B cell (primary cell): ENCODE measurements around the gene PEX10. TPM values are rescaled to one million over a fixed set of nuclear protein-coding genes. Genes with fewer than 3 reads are reported as not detected.

Experiments
- ATAC-seq: fragments of 200-7000 bp; cut with Tn5 transposase; one replicate; pipeline ENCODE4 v1.10.0; 2021; ENCODE audit warnings: low read depth, mild to moderate bottlenecking, moderate number of reproducible peaks, moderate library complexity
- CTCF ChIA-PET: fragments of 350-600 bp; sonication (Branson Sonifier 250); formaldehyde crosslinking; loops from one replicate; lab custom pipeline; 2021; ENCODE audit warnings: antibody characterized with exemption, inconsistent platforms; lab: Charles Lee
- POLR2A ChIA-PET: fragments of 350-600 bp; sonication (Branson Sonifier 250); formaldehyde crosslinking; loops from one replicate; lab custom pipeline; 2021; ENCODE audit warnings: antibody characterized with exemption; lab: Charles Lee
- DNase-seq: peaks from one replicate; pipeline ENCODE4 v3.0.0; 2013
- H2AFZ ChIP-seq: 2 replicates; pipeline ENCODE4 v1.6.1; 2012; ENCODE audit warnings: mild to moderate bottlenecking, low read depth, low read length; ENCODE audit not compliant: insufficient read depth, poor library complexity, severe bottlenecking
- H3K27ac ChIP-seq, 2 donors: 1 replicate in 1 of 2; 2 replicates in 1 of 2; pipeline ENCODE4 v1.5.1; 2012 to 2013; ENCODE audit warnings: low read length in 2 of 2, mild to moderate bottlenecking in 2 of 2, moderate library complexity in 1 of 2
- H3K27me3 ChIP-seq, 4 experiments: fragments of 200-600 bp in 1 of 4; sonication (generic) in 1 of 4; replicated peaks in 1 of 4; 1 replicate in 2 of 4; 2 replicates in 2 of 4; pipeline versions ENCODE4 v1.6.1 to v1.7.0; 2013 to 2016; ENCODE audit warnings: low read length in 3 of 4, mild to moderate bottlenecking in 2 of 4, mixed read lengths in 1 of 4, moderate library complexity in 1 of 4; ENCODE audit not compliant: insufficient read depth in 4 of 4, control insufficient read depth in 3 of 4; ENCODE audit errors: control extremely low read depth in 1 of 4
- H3K36me3 ChIP-seq, 2 experiments: replicated peaks in 1 of 2; 1 replicate in 1 of 2; 2 replicates in 1 of 2; pipeline versions ENCODE4 v1.6.1 to v1.7.1; 2013; ENCODE audit warnings: low read length in 1 of 2; ENCODE audit not compliant: insufficient read depth in 2 of 2, control insufficient read depth in 1 of 2; ENCODE audit errors: control extremely low read depth in 1 of 2, extremely low read depth in 1 of 2
- H3K4me1 ChIP-seq, 2 donors: fragments of 200-600 bp in 1 of 2; sonication (generic) in 1 of 2; 1 replicate in 1 of 2; 2 replicates in 1 of 2; pipeline versions ENCODE4 v1.5.1 to v1.6.1; 2013 to 2017; ENCODE audit warnings: low read length in 2 of 2; ENCODE audit not compliant: control insufficient read depth in 2 of 2, insufficient read depth in 2 of 2
- H3K4me2 ChIP-seq: replicated peaks from 2 replicates; pipeline ENCODE3; 2012; ENCODE audit warnings: mild to moderate bottlenecking, low read depth, low read length; ENCODE audit not compliant: poor library complexity, severe bottlenecking
- H3K4me3 ChIP-seq, 5 experiments: fragments of 200-600 bp in 1 of 5; sonication (generic) in 1 of 5; 1 replicate in 3 of 5; 2 replicates in 2 of 5; pipeline versions ENCODE4 v1.5.1 to v1.7.0; 2011 to 2016; ENCODE audit warnings: low read length in 4 of 5, mild to moderate bottlenecking in 4 of 5, low read depth in 2 of 5, control low read depth in 1 of 5, moderate library complexity in 1 of 5; ENCODE audit not compliant: insufficient read depth in 1 of 5; ENCODE audit errors: control extremely low read depth in 1 of 5, extremely low read depth in 1 of 5
- H3K79me2 ChIP-seq: fragments of 200-600 bp; sonication (generic); one replicate; pipeline ENCODE4 v1.6.0; 2016; ENCODE audit warnings: low read length; ENCODE audit not compliant: control insufficient read depth, insufficient read depth
- H3K9ac ChIP-seq: fragments of 200-600 bp; sonication (generic); 2 replicates; pipeline ENCODE4 v1.6.1; 2017; ENCODE audit warnings: mild to moderate bottlenecking, low read length, moderate library complexity
- H3K9me3 ChIP-seq, 3 donors: one replicate each; pipeline versions ENCODE4 v1.6.1 to v1.7.1; 2013; ENCODE audit warnings: low read length in 2 of 3; ENCODE audit not compliant: control insufficient read depth in 2 of 3, insufficient read depth in 1 of 3; ENCODE audit errors: control extremely low read depth in 1 of 3
- H4K20me1 ChIP-seq: 2 replicates; pipeline ENCODE4 v1.6.0; 2012; ENCODE audit warnings: mild to moderate bottlenecking, low read length; ENCODE audit not compliant: insufficient read depth, control insufficient read depth, poor library complexity, severe bottlenecking
- H3K27ac Mint-ChIP-seq: one replicate; pipeline ENCODE4 v1.8.0; 2021; ENCODE audit warnings: mixed read lengths
- H3K27me3 Mint-ChIP-seq: one replicate; pipeline ENCODE4 v1.8.0; 2021; ENCODE audit warnings: mixed read lengths
- H3K4me1 Mint-ChIP-seq: one replicate; pipeline ENCODE4 v1.8.0; 2021; ENCODE audit warnings: mixed read lengths
- H3K4me3 Mint-ChIP-seq: one replicate; pipeline ENCODE4 v1.8.0; 2021; ENCODE audit warnings: mixed read lengths
- H3K9me3 Mint-ChIP-seq: one replicate; pipeline ENCODE4 v1.8.0; 2022; ENCODE audit warnings: mixed read lengths; ENCODE audit not compliant: insufficient read depth
- EZH2 ChIP-seq: IDR thresholded peaks from 2 replicates; pipeline ENCODE4 v1.6.1; 2012; ENCODE audit warnings: borderline replicate concordance, low read depth, mild to moderate bottlenecking, moderate library complexity, low read length; ENCODE audit not compliant: insufficient read depth, poor library complexity, severe bottlenecking
- WGBS: methylation state at CpG from one replicate; pipeline ENCODE4 v1.1.5; 2013; ENCODE audit warnings: missing lambda C conversion rate; ENCODE audit not compliant: insufficient coverage; 5-methylcytosine and 5-hydroxymethylcytosine counted together
- intact Hi-C: fragments of 100-400 bp; cut with micrococcal nuclease; formaldehyde crosslinking; loops from one replicate; pipeline ENCODE4 v1.10.0; 2022
- polyA plus RNA-seq: library from polyadenylated mRNA; depleted of rRNA; stranded (reverse); fragments of >200 nt; gene quantifications from 2 replicates; pipeline ENCODE4 v1.2.3, GENCODE V29; 2012
- total RNA-seq, 2 donors: library from RNA; stranded (reverse); fragments of 120-200 nt in 1 of 2; gene quantifications; 1 replicate in 1 of 2; 2 replicates in 1 of 2; pipeline versions ENCODE4 v1.2.3 to v1.2.4, GENCODE V29; 2013 to 2022
- TF ChIP-seq, protein P1 (sequence below): fragments of 200-600 bp; IDR thresholded peaks from one replicate; pipeline ENCODE4 v1.8.0; 2022; ENCODE audit warnings: antibody characterized with exemption, mild to moderate bottlenecking

Gene PEX10
- total and polyA plus RNA-seq, 2 donors (not counting 1 experiment from before 2014, with no cell fraction given), result 13.5 to 18.4 TPM

DNA sequence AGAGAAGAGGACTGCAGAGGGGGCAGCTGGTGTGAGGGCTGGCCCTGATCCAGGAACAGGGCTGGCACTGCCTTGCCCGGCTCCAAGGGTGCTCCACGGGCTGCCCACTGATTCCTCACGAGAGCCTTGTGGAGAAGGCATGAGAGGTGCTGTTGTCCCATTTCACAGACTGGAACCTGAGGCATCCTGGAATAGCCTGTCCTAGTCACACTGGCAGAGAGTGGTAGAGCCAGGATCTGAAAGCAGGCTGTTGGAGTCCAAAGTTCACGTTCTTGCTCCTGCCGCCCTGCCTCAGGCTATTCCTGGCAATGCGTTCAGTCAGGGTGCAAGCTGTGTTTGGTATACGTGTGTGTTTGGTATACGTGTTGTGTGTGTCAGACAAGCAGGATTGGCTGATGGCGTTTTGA lies 18.9 kb downstream of the PEX10 start:
- Histone ChIP-seq H3K27ac (peak overlapping the region in 1 of 2 donors; percentile 75), H3K36me3 (peaks cover 2 to 48% of the 10 kb centered on the region in 2 experiments), H3K4me2 (no peak overlapping the region), H3K9ac (no peak overlapping the region), H3K9me3 (no peaks in the 10 kb centered on the region), H3K27me3 (no peaks in the 10 kb centered on the region), H3K4me3 (no peak overlapping the region), H3K79me2 (peaks cover 76% of the 10 kb centered on the region), H4K20me1 (peaks cover 54% of the 10 kb centered on the region), H3K4me1 (peaks cover 25 to 32% of the 10 kb centered on the region in 2 donors), H2AFZ (no peak overlapping the region)
- WGBS, result 95% methylated on average over 8 of the region's 9 CpGs
- no peak overlapping the region for H3K27ac Mint-ChIP-seq
- ATAC-seq (no peak), DNase-seq (no peak)
- no peaks in the 10 kb centered on the region for H3K27me3 Mint-ChIP-seq
- CTCF ChIA-PET, result interaction anchor here (1.4 kb wide), 1 partner anchor 198 kb away, joined by 4 read pairs; no protein-coding TSS in a partner anchor
- intact Hi-C loops, result no loop called here
- TF ChIP-seq, protein P1, sequence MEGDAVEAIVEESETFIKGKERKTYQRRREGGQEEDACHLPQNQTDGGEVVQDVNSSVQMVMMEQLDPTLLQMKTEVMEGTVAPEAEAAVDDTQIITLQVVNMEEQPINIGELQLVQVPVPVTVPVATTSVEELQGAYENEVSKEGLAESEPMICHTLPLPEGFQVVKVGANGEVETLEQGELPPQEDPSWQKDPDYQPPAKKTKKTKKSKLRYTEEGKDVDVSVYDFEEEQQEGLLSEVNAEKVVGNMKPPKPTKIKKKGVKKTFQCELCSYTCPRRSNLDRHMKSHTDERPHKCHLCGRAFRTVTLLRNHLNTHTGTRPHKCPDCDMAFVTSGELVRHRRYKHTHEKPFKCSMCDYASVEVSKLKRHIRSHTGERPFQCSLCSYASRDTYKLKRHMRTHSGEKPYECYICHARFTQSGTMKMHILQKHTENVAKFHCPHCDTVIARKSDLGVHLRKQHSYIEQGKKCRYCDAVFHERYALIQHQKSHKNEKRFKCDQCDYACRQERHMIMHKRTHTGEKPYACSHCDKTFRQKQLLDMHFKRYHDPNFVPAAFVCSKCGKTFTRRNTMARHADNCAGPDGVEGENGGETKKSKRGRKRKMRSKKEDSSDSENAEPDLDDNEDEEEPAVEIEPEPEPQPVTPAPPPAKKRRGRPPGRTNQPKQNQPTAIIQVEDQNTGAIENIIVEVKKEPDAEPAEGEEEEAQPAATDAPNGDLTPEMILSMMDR, result no peak
- no peak for TF ChIP-seq EZH2
- POLR2A ChIA-PET, result no interaction called here
- H3K9me3 Mint-ChIP-seq, result no peaks in the 10 kb centered on the region
- peak overlapping the region; percentile 92 for H3K4me3 Mint-ChIP-seq
- H3K4me1 Mint-ChIP-seq, result peaks cover 47% of the 10 kb centered on the region

DNA sequence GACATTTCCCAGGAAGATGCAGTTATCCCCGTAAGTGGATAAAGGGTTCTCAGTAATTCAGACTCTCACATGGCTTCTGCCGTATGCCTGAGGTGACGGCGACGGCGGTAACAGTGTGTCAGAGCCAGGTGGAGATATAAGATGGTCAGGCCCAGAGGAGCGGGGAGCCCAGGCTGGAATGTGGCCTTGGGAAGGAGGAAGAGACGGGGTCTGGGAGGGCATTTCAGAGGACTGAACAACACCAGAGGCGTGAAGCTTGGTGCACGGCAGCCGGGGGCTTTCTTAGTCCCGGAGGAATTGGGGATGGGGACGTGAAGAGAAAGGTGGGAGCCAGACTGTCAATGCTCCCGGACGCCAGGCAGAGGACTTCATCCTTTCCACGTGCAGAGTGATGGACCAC lies 19.7 kb downstream of the PEX10 start:
- no peak for ATAC-seq
- Histone ChIP-seq H3K27me3 (no peaks in the 10 kb centered on the region), H3K36me3 (peaks cover 2 to 44% of the 10 kb centered on the region in 2 experiments), H3K27ac (peak overlapping the region in 1 of 2 donors; percentile 75), H3K9me3 (no peaks in the 10 kb centered on the region), H3K4me1 (peaks cover 25 to 38% of the 10 kb centered on the region in 2 donors), H3K4me3 (peak overlapping the region; percentile 52 to 85 (median 65)), H4K20me1 (peaks cover 50% of the 10 kb centered on the region), H3K9ac (peak overlapping the region; percentile 80), H3K79me2 (peaks cover 69% of the 10 kb centered on the region), H2AFZ (no peak overlapping the region), H3K4me2 (peak overlapping the region; percentile 97)
- H3K4me3 Mint-ChIP-seq, result peak overlapping the region; percentile 92
- ChIA-PET CTCF (no interaction called here), POLR2A (interaction anchor here (1.5 to 1.6 kb wide), 2 partner anchors 156 to 203 kb away, joined by 7 to 9 read pairs; no protein-coding TSS in a partner anchor)
- peaks cover 53% of the 10 kb centered on the region for H3K4me1 Mint-ChIP-seq
- TF ChIP-seq EZH2, result no peak
- TF ChIP-seq, protein P1, result no peak
- intact Hi-C loops, result no loop called here
- 71% methylated on average over 16 of the region's 16 CpGs for WGBS
- H3K27me3 Mint-ChIP-seq, result no peaks in the 10 kb centered on the region
- no peaks in the 10 kb centered on the region for H3K9me3 Mint-ChIP-seq
- DNase-seq, result no peak
- H3K27ac Mint-ChIP-seq, result peak overlapping the region; percentile 88
